IPS-18c (cell line): Measurements from ENCODE around the gene TMEM178B.
"Not testable (repeated sequence)": the region's sequence is repeated elsewhere in the genome, so short reads cannot be mapped to it uniquely, and the experiment has no call there.

ENCODE experiments used
- H3K4me3 ChIP-seq: 2 replicates; pipeline ENCODE4 v1.7.0; 2013; ENCODE audit warnings: low read depth, mild to moderate bottlenecking, low read length, moderate library complexity; ENCODE audit not compliant: insufficient read depth
- H3K9me3 ChIP-seq: one replicate; pipeline ENCODE4 v1.6.1; 2013; ENCODE audit warnings: mild to moderate bottlenecking, low read length, moderate library complexity; ENCODE audit not compliant: control insufficient read depth, insufficient read depth

TMEM178B gene

GRCh38 chr7:141191277-141191676 is 117.4 kb downstream of the TMEM178B start:
- no peaks in the 10 kb centered on the region for H3K9me3 ChIP-seq
- no peak overlapping the region for H3K4me3 ChIP-seq

- H3K9me3 ChIP-seq: no peaks in the 10 kb centered on the region
- no peak overlapping the region for H3K4me3 ChIP-seq
Observed at GRCh38 chr7:141193066-141193465, 119.2 kb downstream of the TMEM178B start.

GRCh38 chr7:141195722-141196121 is 121.9 kb downstream of the TMEM178B start:
- H3K4me3 ChIP-seq, H3K9me3 ChIP-seq: not testable (repeated sequence)

GRCh38 chr7:141198194-141198958 is 124.5 kb downstream of the TMEM178B start:
- Histone ChIP-seq H3K4me3 (no peak overlapping the region), H3K9me3 (no peaks in the 10 kb centered on the region)

- Histone ChIP-seq H3K4me3 (no peak overlapping the region), H3K9me3 (no peaks in the 10 kb centered on the region)
Observed at GRCh38 chr7:141200191-141201108, 126.6 kb downstream of the TMEM178B start.

GRCh38 chr7:141201145-141201885 is 127.5 kb downstream of the TMEM178B start:
- H3K9me3 ChIP-seq: no peaks in the 10 kb centered on the region
- no peak overlapping the region for H3K4me3 ChIP-seq

- no peaks in the 10 kb centered on the region for H3K9me3 ChIP-seq
Observed at GRCh38 chr7:141202535-141202934, 128.7 kb downstream of the TMEM178B start.

GRCh38 chr7:141203177-141203576 is 129.3 kb downstream of the TMEM178B start:
- Histone ChIP-seq H3K4me3 (no peak overlapping the region), H3K9me3 (no peaks in the 10 kb centered on the region)

More at GRCh38 chr7:141202535-141202934, 128.7 kb downstream of the TMEM178B start:
- no peak overlapping the region for H3K4me3 ChIP-seq

GRCh38 chr7:141203586-141203985 is 129.7 kb downstream of the TMEM178B start:
- Histone ChIP-seq H3K9me3 (no peaks in the 10 kb centered on the region), H3K4me3 (no peak overlapping the region)

- Histone ChIP-seq H3K9me3 (no peaks in the 10 kb centered on the region), H3K4me3 (no peak overlapping the region)
Observed at GRCh38 chr7:141207661-141208060, 133.8 kb downstream of the TMEM178B start.

- Histone ChIP-seq H3K9me3 (no peaks in the 10 kb centered on the region), H3K4me3 (no peak overlapping the region)
Observed at GRCh38 chr7:141208539-141208938, 134.7 kb downstream of the TMEM178B start.

- no peak overlapping the region for H3K4me3 ChIP-seq
- no peaks in the 10 kb centered on the region for H3K9me3 ChIP-seq
Observed at GRCh38 chr7:141209454-141209853, 135.6 kb downstream of the TMEM178B start.

GRCh38 chr7:141210862-141211261 is 137.0 kb downstream of the TMEM178B start:
- Histone ChIP-seq H3K4me3 (no peak overlapping the region), H3K9me3 (no peaks in the 10 kb centered on the region)

GRCh38 chr7:141213226-141213625 is 139.4 kb downstream of the TMEM178B start:
- H3K4me3 ChIP-seq: no peak overlapping the region
- H3K9me3 ChIP-seq: no peaks in the 10 kb centered on the region

GRCh38 chr7:141217938-141218337 is 144.1 kb downstream of the TMEM178B start:
- no peak overlapping the region; the same call in 1 of the 2 replicates for H3K4me3 ChIP-seq
- no peaks in the 10 kb centered on the region for H3K9me3 ChIP-seq

- Histone ChIP-seq H3K9me3 (no peaks in the 10 kb centered on the region), H3K4me3 (no peak overlapping the region)
Observed at GRCh38 chr7:141218941-141219340, 145.1 kb downstream of the TMEM178B start.

GRCh38 chr7:141220263-141220880 is 146.5 kb downstream of the TMEM178B start:
- no peak overlapping the region for H3K4me3 ChIP-seq
- no peaks in the 10 kb centered on the region for H3K9me3 ChIP-seq
